HepG2 (cell line): ENCODE results near the gene PRPSAP1. TPM values are rescaled to one million over a fixed set of nuclear protein-coding genes. Genes with fewer than 3 reads are reported as not detected.
A peak's percentile ranks its signal among the peaks of the same experiment; 100 is the strongest.

Experiments used
- ATAC-seq: fragments of 200-7000 bp; cut with Tn5 transposase; 3 replicates; pipeline ENCODE4 v1.9.1; 2020; ENCODE audit warnings: mild to moderate bottlenecking, moderate library complexity
- BruUV-seq: library from RNA; stranded (reverse); fragments of 400-500 nt; replicated peaks from 2 replicates; lab custom pipeline; 2021; lab: Mats Ljungman, UMichigan
- CTCF ChIA-PET: fragments of 300-600 bp; formaldehyde crosslinking; extraction: SDS; loops from one replicate; lab custom pipeline; 2021; ENCODE audit warnings: low total read pairs, inconsistent platforms, low intra/inter-chr PET ratio; lab: Yijun Ruan, JAX
- POLR2A ChIA-PET: fragments of 350-600 bp; sonication (Branson Sonifier 250); formaldehyde crosslinking; loops from one replicate; lab custom pipeline; 2020; ENCODE audit warnings: antibody characterized with exemption, inconsistent platforms; lab: Yijun Ruan, JAX
- DNase-seq: peaks from one replicate; pipeline ENCODE4 v3.0.0-alpha.2; 2015; ENCODE audit warnings: low spot score
- FAIRE-seq: peaks from 3 replicates; lab custom pipeline; 2011; peaks lifted over from hg19 to GRCh38; lab: Jason Lieb, UNC
- H2AFZ ChIP-seq: one replicate; pipeline ENCODE4 v1.6.1; 2011; ENCODE audit warnings: low read length, inconsistent platforms
- H3K27ac ChIP-seq: fragments of 300-600 bp; 3 replicates; pipeline ENCODE4 v1.8.0; 2011; ENCODE audit warnings: mixed run types, mild to moderate bottlenecking, mixed read lengths, low read length, inconsistent platforms; ENCODE audit not compliant: insufficient read depth; ENCODE audit errors: extremely low read length
- H3K27me3 ChIP-seq, 2 experiments: fragments of 200-600 bp in 1 of 2; 2 replicates in 1 of 2; 3 replicates in 1 of 2; pipeline versions ENCODE4 v1.6.0 to v1.8.0; 2011; ENCODE audit warnings: low read length in 2 of 2, mild to moderate bottlenecking in 2 of 2, moderate library complexity in 2 of 2, inconsistent platforms in 1 of 2; ENCODE audit not compliant: insufficient read depth in 2 of 2, control insufficient read depth in 1 of 2
- H3K36me3 ChIP-seq, 2 experiments: fragments of 200-600 bp in 1 of 2; replicated peaks in 1 of 2; 2 replicates in 1 of 2; 3 replicates in 1 of 2; pipeline versions ENCODE4 v1.5.1 to v1.8.0; 2011; ENCODE audit warnings: low read length in 2 of 2, inconsistent platforms in 1 of 2; ENCODE audit not compliant: insufficient read depth in 2 of 2, control insufficient read depth in 1 of 2
- H3K4me1 ChIP-seq: 2 replicates; pipeline ENCODE4 v1.5.1; 2012; ENCODE audit warnings: low read length, inconsistent platforms; ENCODE audit not compliant: insufficient read depth
- H3K4me2 ChIP-seq: 2 replicates; pipeline ENCODE4 v1.6.0; 2011; ENCODE audit warnings: low read depth, low read length, inconsistent platforms
- H3K4me3 ChIP-seq, 3 experiments: fragments of 200-600 bp in 1 of 3; sonication (generic), shearing (Covaris generic) in 1 of 3; replicated peaks in 1 of 3; 2 replicates each; pipeline ENCODE4 v1.5.1; 2011 to 2016; ENCODE audit warnings: low read length in 3 of 3, inconsistent platforms in 2 of 3, low read depth in 2 of 3, mild to moderate bottlenecking in 2 of 3, control low read depth in 1 of 3, mixed read lengths in 1 of 3; ENCODE audit not compliant: insufficient read depth in 1 of 3
- H3K79me2 ChIP-seq: one replicate; pipeline ENCODE4 v1.6.1; 2011; ENCODE audit warnings: low read length, inconsistent platforms; ENCODE audit not compliant: insufficient read depth
- H3K9ac ChIP-seq: 2 replicates; pipeline ENCODE4 v1.6.0; 2011; ENCODE audit warnings: mild to moderate bottlenecking, low read depth, low read length, inconsistent platforms; ENCODE audit not compliant: insufficient read depth
- H3K9me3 ChIP-seq: 2 replicates; pipeline ENCODE4 v1.5.1; 2012; ENCODE audit warnings: mild to moderate bottlenecking, low read length
- H4K20me1 ChIP-seq: 2 replicates; pipeline ENCODE4 v1.6.0; 2011; ENCODE audit warnings: inconsistent platforms, mild to moderate bottlenecking, low read length, moderate library complexity; ENCODE audit not compliant: insufficient read depth
- ADNP ChIP-seq: sonication (generic); formaldehyde crosslinking; IDR thresholded peaks from 2 replicates; pipeline ENCODE4 v1.4.0; 2020; ENCODE audit warnings: missing genetic modification reagents
- AGO1 ChIP-seq: fragments of 200-400 bp; formaldehyde crosslinking; IDR thresholded peaks from 2 replicates; pipeline ENCODE4 v1.6.1; 2017; ENCODE audit warnings: mild to moderate bottlenecking, low read depth, low read length, moderate library complexity; ENCODE audit not compliant: poor library complexity, severe bottlenecking
- AGO2 ChIP-seq: fragments of 200-400 bp; formaldehyde crosslinking; optimal IDR thresholded peaks from 2 replicates; pipeline ENCODE3; 2017; ENCODE audit warnings: mild to moderate bottlenecking, low read depth, low read length, moderate library complexity
- DNMT1 ChIP-seq: sonication (generic); formaldehyde crosslinking; IDR thresholded peaks from 2 replicates; pipeline ENCODE4 v1.5.1; 2020; ENCODE audit warnings: mild to moderate bottlenecking, missing genetic modification reagents
- GABPB1 ChIP-seq: IDR thresholded peaks from 2 replicates; pipeline ENCODE4 v1.6.1; 2016; ENCODE audit warnings: mild to moderate bottlenecking, missing genetic modification reagents, moderate library complexity, missing compliant biosample characterization
- HOXA3 ChIP-seq: sonication (generic); formaldehyde crosslinking; IDR thresholded peaks from 2 replicates; pipeline ENCODE4 v1.5.0; 2020; ENCODE audit warnings: missing genetic modification reagents
- KDM2A ChIP-seq: sonication (generic); formaldehyde crosslinking; IDR thresholded peaks from 2 replicates; pipeline ENCODE4 v1.4.0; 2020; ENCODE audit warnings: low read depth, missing genetic modification reagents, borderline replicate concordance
- MTF1 ChIP-seq: sonication (generic); formaldehyde crosslinking; IDR thresholded peaks from 2 replicates; pipeline ENCODE4 v1.5.0; 2020; ENCODE audit warnings: missing genetic modification reagents
- MYC ChIP-seq: sonication (generic); formaldehyde crosslinking; IDR thresholded peaks from 2 replicates; pipeline ENCODE4 v1.9.0; 2021; ENCODE audit warnings: missing genetic modification reagents, borderline replicate concordance
- POLR2A ChIP-seq, 2 experiments: IDR thresholded peaks; 2 replicates each; pipeline ENCODE4 v1.6.1; 2011; ENCODE audit warnings: low read depth in 2 of 2, low read length in 2 of 2, mild to moderate bottlenecking in 1 of 2, moderate library complexity in 1 of 2; ENCODE audit not compliant: insufficient read depth in 1 of 2
- POLR2AphosphoS2 ChIP-seq: IDR thresholded peaks from 2 replicates; pipeline ENCODE4 v1.6.1; 2011; ENCODE audit warnings: low read depth, low read length, improper control_type of control experiment
- POLR2G ChIP-seq: fragments of 200-400 bp; formaldehyde crosslinking; IDR thresholded peaks from 2 replicates; pipeline ENCODE4 v1.6.1; 2018; ENCODE audit warnings: mild to moderate bottlenecking, low read depth, low read length, moderate library complexity
- SMAD9 ChIP-seq: sonication (generic); formaldehyde crosslinking; IDR thresholded peaks from 2 replicates; pipeline ENCODE4 v1.5.1; 2020; ENCODE audit warnings: mild to moderate bottlenecking, missing genetic modification reagents
- ZBTB38 ChIP-seq: sonication (generic); formaldehyde crosslinking; IDR thresholded peaks from 2 replicates; pipeline ENCODE4 v1.5.1; 2020; ENCODE audit warnings: mild to moderate bottlenecking, missing genetic modification reagents
- ZC3H13 ChIP-seq: sonication (generic); formaldehyde crosslinking; IDR thresholded peaks from 2 replicates; pipeline ENCODE4 v1.8.1; 2023; ENCODE audit warnings: mild to moderate bottlenecking, missing genetic modification reagents, moderate library complexity
- ZNF326 ChIP-seq: sonication (generic); formaldehyde crosslinking; IDR thresholded peaks from 2 replicates; pipeline ENCODE4 v1.4.0; 2020; ENCODE audit warnings: missing genetic modification reagents, borderline replicate concordance
- ZNF563 ChIP-seq: sonication (generic); formaldehyde crosslinking; IDR thresholded peaks from 2 replicates; pipeline ENCODE4 v1.8.0; 2022; ENCODE audit warnings: mild to moderate bottlenecking, moderate library complexity, missing genetic modification reagents
- ZNF7 ChIP-seq: IDR thresholded peaks from 2 replicates; pipeline ENCODE4 v1.6.1; 2016; ENCODE audit warnings: missing biosample characterization, missing genetic modification reagents
- WGBS: methylation state at CpG from one replicate; pipeline ENCODE4 v1.1.6; 2017; ENCODE audit warnings: low lambda C conversion rate; 5-methylcytosine and 5-hydroxymethylcytosine counted together
- in situ Hi-C: cut with HindIII; loops from 2 replicates; pipeline ENCODE4 v1.10.0; 2017; ENCODE audit warnings: low pct_unique_long_range_greater_than_20kb; ENCODE audit not compliant: extremely low pct_ligation_motif_present
- intact Hi-C: fragments of 100-400 bp; cut with micrococcal nuclease; formaldehyde crosslinking; loops from one replicate; pipeline ENCODE4 v1.10.0; 2022; ENCODE audit not compliant: unreplicated experiment
- polyA plus RNA-seq, 8 experiments: library from polyadenylated mRNA; depleted of rRNA in 3 of 8; stranded (reverse) in 7 of 8; unstranded in 1 of 8; fragments of >200 nt; fragmentation: Illumina TruSeq in 4 of 8; extraction: Trizol in 4 of 8; gene quantifications; 2 replicates each; pipeline versions ENCODE4 v1.2.1 to v1.2.3, GENCODE V29; 2011 to 2016; ENCODE audit warnings: low read depth in 4 of 8, missing spikeins in 1 of 8, mixed read lengths in 1 of 8; ENCODE audit not compliant: insufficient read depth in 1 of 8
- total RNA-seq, 5 experiments: library from RNA; depleted of rRNA; stranded (reverse); fragments of >200 nt; fragmentation: Illumina TruSeq; extraction: Trizol; gene quantifications; 2 replicates each; pipeline ENCODE4 v1.2.3, GENCODE V29; 2016; ENCODE audit warnings: low read depth in 1 of 5
- TF ChIP-seq, protein P1 (sequence below): sonication (generic); formaldehyde crosslinking; IDR thresholded peaks from 2 replicates; pipeline ENCODE4 v1.8.0; 2023; ENCODE audit warnings: mild to moderate bottlenecking, missing genetic modification reagents
- TF ChIP-seq, protein P2 (sequence below): sonication (generic); formaldehyde crosslinking; IDR thresholded peaks from 2 replicates; pipeline ENCODE4 v1.8.0; 2022; ENCODE audit warnings: low read depth, missing genetic modification reagents
- TF ChIP-seq, protein P3 (sequence below): sonication (generic); formaldehyde crosslinking; IDR thresholded peaks from 2 replicates; pipeline ENCODE4 v1.4.0; 2020; ENCODE audit warnings: missing genetic modification reagents

The PRPSAP1 gene
- total and polyA plus RNA-seq, 2 of the 13 experiments (the other 11 are each of a cell fraction or from before 2014, with no cell fraction given), result 91.1 to 314 TPM

DNA sequence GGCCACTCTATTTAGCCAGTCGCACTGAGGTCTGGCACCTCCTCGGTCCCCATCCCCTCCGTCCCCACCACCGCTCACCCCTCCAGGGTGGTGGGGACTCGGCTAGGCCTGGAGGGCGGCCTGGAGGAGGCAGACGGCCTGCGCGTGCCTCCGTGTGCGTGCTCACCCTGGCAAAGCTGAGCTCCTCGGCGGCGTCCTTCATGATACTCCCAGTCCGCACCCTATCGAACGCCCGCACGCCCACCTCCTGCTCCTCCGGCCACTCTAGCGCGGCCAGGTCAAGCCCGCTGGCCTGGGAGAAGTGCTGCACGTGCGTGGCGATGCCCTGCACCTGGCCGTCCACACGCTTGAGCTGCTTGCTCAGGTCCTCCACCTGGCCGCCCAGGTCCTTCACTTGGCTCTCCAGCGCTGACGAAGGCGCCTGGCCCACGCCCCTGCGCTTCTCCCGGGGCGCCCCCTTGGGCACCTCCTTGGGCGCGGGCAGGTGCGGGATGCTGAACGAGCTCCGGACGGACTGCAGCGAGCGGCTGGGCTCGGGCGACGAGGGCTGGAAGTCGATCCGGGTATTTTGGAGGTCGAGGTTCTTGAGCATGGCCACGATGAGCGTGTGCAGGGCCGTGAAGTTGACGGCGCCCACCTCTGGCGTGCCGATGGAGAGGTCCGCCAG is 46.3 kb downstream of the PRPSAP1 start:
- Histone ChIP-seq H3K9ac (no peak overlapping the region), H3K36me3 (peaks cover 10 to 25% of the 10 kb centered on the region in 2 experiments), H3K4me2 (no peak overlapping the region), H3K27ac (no peak overlapping the region), H2AFZ (no peak overlapping the region), H3K79me2 (no peaks in the 10 kb centered on the region), H3K4me3 (no peak overlapping the region), H3K4me1 (no peaks in the 10 kb centered on the region), H3K9me3 (no peaks in the 10 kb centered on the region), H4K20me1 (no peaks in the 10 kb centered on the region), H3K27me3 (no peaks in the 10 kb centered on the region)
- no peak for TF ChIP-seq ZNF7 (CRISPR knock-in tag)
- TF ChIP-seq ZNF563, result peak; percentile 29; the same call in 1 of the 2 replicates
- 0 out of 2 replicates have a peak, but pooled peaks have one; percentile 19 for TF ChIP-seq MYC (CRISPR knock-in tag)
- no peak for TF ChIP-seq MTF1 (CRISPR knock-in tag)
- peak; percentile 29; the same call in 1 of the 2 replicates for TF ChIP-seq POLR2G
- TF ChIP-seq POLR2A (IDR thresholded peaks at IDR 0.05; ENCODE audit: insufficient read depth in 1 of 2, low read depth in 2 of 2, low read length in 2 of 2), result peak in 1 of 2 experiments; percentile 43; a peak in 1 of 4 replicates
- TF ChIP-seq GABPB1 (CRISPR knock-in tag), result peak; percentile 35; the same call in 1 of the 2 replicates
- peak; percentile 40 for TF ChIP-seq HOXA3 (CRISPR knock-in tag)
- peak; percentile 60 for TF ChIP-seq ZBTB38 (CRISPR knock-in tag)
- peak; percentile 98 for TF ChIP-seq AGO2
- no peak for TF ChIP-seq ZNF326 (CRISPR knock-in tag)
- TF ChIP-seq KDM2A (CRISPR knock-in tag), result peak; percentile 36
- TF ChIP-seq AGO1, result peak; percentile 86
- TF ChIP-seq POLR2AphosphoS2, result 0 out of 2 replicates have a peak, but pooled peaks have one; percentile 10
- TF ChIP-seq, protein P1, sequence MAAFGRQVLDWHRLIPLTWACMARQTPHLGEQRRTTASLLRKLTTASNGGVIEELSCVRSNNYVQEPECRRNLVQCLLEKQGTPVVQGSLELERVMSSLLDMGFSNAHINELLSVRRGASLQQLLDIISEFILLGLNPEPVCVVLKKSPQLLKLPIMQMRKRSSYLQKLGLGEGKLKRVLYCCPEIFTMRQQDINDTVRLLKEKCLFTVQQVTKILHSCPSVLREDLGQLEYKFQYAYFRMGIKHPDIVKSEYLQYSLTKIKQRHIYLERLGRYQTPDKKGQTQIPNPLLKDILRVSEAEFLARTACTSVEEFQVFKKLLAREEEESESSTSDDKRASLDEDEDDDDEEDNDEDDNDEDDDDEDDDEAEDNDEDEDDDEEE (CRISPR knock-in tag), result 0 out of 2 replicates have a peak, but pooled peaks have one; percentile 35
- 0 out of 2 replicates have a peak, but pooled peaks have one; percentile 32 for TF ChIP-seq DNMT1
- TF ChIP-seq, protein P2, sequence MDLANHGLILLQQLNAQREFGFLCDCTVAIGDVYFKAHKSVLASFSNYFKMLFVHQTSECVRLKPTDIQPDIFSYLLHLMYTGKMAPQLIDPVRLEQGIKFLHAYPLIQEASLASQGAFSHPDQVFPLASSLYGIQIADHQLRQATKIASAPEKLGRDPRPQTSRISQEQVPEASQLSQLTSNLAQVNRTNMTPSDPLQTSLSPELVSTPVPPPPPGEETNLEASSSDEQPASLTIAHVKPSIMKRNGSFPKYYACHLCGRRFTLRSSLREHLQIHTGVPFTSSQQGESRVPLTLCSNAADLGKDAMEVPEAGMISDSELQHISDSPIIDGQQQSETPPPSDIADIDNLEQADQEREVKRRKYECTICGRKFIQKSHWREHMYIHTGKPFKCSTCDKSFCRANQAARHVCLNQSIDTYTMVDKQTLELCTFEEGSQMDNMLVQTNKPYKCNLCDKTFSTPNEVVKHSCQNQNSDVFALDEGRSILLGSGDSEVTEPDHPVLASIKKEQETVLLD (CRISPR knock-in tag), result no peak
- peak; percentile 95 for TF ChIP-seq ZC3H13 (CRISPR knock-in tag)
- TF ChIP-seq, protein P3, sequence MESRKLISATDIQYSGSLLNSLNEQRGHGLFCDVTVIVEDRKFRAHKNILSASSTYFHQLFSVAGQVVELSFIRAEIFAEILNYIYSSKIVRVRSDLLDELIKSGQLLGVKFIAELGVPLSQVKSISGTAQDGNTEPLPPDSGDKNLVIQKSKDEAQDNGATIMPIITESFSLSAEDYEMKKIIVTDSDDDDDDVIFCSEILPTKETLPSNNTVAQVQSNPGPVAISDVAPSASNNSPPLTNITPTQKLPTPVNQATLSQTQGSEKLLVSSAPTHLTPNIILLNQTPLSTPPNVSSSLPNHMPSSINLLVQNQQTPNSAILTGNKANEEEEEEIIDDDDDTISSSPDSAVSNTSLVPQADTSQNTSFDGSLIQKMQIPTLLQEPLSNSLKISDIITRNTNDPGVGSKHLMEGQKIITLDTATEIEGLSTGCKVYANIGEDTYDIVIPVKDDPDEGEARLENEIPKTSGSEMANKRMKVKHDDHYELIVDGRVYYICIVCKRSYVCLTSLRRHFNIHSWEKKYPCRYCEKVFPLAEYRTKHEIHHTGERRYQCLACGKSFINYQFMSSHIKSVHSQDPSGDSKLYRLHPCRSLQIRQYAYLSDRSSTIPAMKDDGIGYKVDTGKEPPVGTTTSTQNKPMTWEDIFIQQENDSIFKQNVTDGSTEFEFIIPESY, result peak; percentile 19; the same call in 1 of the 2 replicates
- TF ChIP-seq SMAD9 (CRISPR knock-in tag), result no peak
- no peak for TF ChIP-seq ADNP (CRISPR knock-in tag)
- intact Hi-C loops (no loop called here), in situ Hi-C loops (no loop called here)
- ChIA-PET POLR2A (interaction anchor here (1.0 to 11.1 kb wide), 5 partner anchors 46 to 90 kb away, joined by 3 to 79 read pairs (median 3); partner anchors contain the start of genes PRPSAP1 and SPHK1), CTCF (no interaction called here)
- DNase-seq (no peak), ATAC-seq (peak; percentile 16), FAIRE-seq (no peak)
- no TSS peak for BruUV-seq
- 98% methylated on average over 57 of the region's 58 CpGs for WGBS
